ENCODE results near the gene MUC5AC.

DNA sequence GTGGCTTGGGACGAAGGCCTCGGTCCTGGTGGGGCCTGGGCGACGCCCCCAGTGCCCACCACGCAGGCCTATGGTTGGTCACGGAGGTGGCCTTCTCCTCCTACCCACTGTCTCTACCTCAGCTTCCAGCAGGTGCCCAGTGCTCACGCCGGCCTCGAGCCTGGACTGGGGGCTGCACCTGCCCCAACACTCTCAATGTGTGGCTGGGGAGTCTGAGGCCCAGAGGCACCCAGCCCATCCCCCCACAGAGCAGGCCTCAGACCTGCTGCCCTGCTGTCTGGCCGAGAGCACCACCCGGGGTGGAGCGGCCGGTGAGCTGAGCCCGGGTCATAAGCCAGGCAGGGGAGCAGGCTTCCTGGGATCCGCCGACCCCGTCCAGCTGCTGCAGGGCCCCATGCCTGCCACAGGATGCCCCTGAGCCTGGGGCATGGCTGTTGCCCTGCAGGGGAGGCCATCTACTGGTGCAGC lies 28.6 kb upstream of the MUC5AC start:
- TF ChIP-seq EZH2phosphoT487 (IDR thresholded peaks at IDR 0.05; ENCODE audit: borderline replicate concordance) (no peak), POLR2A (IDR thresholded peaks at IDR 0.05; ENCODE audit: borderline replicate concordance, extremely low read depth, insufficient read depth, insufficient read length) (no peak), EZH2 (IDR thresholded peaks at IDR 0.05) (no peak), MAX (IDR thresholded peaks at IDR 0.05) (no peak), SRF (IDR thresholded peaks at IDR 0.05; ENCODE audit: low read depth) (no peak), REST (IDR thresholded peaks at IDR 0.05; ENCODE audit: low read depth) (no peak), EGR1 (IDR thresholded peaks at IDR 0.05; ENCODE audit: low read depth) (no peak), POLR2AphosphoS5 (IDR thresholded peaks at IDR 0.05; ENCODE audit: low read depth, low read length) (no peak), RAD21 (IDR thresholded peaks at IDR 0.05; ENCODE audit: low read depth) (no peak)
- TF ChIP-seq, protein P1, sequence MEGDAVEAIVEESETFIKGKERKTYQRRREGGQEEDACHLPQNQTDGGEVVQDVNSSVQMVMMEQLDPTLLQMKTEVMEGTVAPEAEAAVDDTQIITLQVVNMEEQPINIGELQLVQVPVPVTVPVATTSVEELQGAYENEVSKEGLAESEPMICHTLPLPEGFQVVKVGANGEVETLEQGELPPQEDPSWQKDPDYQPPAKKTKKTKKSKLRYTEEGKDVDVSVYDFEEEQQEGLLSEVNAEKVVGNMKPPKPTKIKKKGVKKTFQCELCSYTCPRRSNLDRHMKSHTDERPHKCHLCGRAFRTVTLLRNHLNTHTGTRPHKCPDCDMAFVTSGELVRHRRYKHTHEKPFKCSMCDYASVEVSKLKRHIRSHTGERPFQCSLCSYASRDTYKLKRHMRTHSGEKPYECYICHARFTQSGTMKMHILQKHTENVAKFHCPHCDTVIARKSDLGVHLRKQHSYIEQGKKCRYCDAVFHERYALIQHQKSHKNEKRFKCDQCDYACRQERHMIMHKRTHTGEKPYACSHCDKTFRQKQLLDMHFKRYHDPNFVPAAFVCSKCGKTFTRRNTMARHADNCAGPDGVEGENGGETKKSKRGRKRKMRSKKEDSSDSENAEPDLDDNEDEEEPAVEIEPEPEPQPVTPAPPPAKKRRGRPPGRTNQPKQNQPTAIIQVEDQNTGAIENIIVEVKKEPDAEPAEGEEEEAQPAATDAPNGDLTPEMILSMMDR (IDR thresholded peaks at IDR 0.05 in 2 of 3, conservative IDR thresholded peaks at IDR 0.05 in 1 of 3; ENCODE audit: borderline replicate concordance in 1 of 3, insufficient read depth in 1 of 3, low read depth in 2 of 3, low read length in 2 of 3): no peak
- TF ChIP-seq, protein P2, sequence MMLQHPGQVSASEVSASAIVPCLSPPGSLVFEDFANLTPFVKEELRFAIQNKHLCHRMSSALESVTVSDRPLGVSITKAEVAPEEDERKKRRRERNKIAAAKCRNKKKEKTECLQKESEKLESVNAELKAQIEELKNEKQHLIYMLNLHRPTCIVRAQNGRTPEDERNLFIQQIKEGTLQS (IDR thresholded peaks at IDR 0.05): no peak
